ENCODE measurements around the gene POLR2E.

DNA sequence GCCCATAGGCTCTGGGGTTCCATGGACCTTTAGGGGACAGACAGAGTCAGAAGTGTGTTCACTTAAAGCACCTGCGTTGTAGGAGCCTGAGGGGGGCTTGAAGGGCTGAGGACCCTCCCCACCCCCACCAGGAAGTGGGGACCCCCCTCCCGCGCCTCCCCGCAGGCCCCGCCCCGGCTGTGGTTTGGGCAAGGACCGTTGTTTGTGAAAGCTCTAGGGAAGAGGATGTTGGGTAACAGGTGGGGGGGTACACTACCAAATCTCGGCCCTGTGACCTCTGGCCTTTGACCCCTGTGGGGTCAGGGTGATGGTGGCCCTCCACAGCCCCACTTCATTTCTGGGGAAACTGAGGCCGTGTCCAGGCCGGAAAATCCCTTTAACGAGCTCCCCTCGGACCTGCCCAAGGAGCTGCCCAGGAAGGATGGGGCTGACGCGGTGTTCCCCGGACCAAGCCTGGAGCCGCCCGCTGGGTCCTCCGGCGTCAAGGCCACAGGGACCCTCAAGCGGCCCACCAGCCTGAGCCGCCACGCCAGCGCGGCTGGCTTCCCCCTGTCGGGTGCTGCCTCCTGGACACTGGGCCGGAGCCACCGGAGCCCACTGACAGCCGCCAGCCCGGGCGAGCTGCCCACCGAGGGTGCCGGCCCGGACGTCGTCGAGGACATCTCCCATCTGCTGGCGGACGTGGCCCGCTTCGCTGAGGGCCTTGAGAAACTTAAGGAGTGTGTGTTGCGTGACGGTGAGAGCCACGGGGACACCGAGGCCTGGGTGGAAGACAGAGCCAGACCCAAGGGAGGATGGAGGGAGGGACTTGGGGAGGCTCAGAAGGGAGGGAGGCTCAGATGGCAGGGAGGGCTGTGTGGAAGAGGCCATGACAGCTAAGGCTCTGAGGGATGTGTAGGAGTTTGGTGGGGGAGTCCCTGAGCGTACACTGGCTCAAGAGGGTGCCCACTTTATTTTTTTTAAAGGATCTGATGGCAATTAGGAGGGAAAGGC lies 26.9 kb downstream of the POLR2E start:
- no peak for TF ChIP-seq POLR2A (IDR thresholded peaks at IDR 0.05; ENCODE audit: low read length)
- TF ChIP-seq GATA1 (IDR thresholded peaks at IDR 0.05; ENCODE audit: low read depth, low read length) = no peak
